UCSD-AML1 (cell line): ENCODE data around the gene CHCHD6.

Experiments
- DNase-seq: peaks from one replicate; lab custom pipeline; 2025; ENCODE audit not compliant: unreplicated experiment; lab: John Stamatoyannopoulos, UW

Gene CHCHD6

DNA sequence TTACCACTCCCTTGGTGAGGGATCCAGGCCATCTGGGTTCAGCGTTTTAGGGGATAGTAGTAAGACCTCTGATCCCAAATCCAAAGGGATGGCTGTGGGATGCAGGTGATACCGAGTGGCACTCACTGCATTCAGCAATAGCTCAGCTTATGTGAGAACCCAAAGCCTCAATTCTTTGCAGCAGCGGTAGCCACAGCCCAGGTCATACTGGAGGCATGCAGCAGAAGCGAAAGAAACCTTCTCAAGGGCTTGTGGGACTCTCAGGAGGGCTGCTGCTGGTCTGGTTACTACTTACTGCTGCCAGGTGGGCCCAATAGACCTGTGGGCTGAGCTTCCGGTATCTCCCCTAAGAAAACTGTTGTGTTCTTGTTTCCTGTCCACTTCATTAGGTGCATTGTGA lies 38.0 kb downstream of the CHCHD6 start:
- DNase-seq = no peak

DNA sequence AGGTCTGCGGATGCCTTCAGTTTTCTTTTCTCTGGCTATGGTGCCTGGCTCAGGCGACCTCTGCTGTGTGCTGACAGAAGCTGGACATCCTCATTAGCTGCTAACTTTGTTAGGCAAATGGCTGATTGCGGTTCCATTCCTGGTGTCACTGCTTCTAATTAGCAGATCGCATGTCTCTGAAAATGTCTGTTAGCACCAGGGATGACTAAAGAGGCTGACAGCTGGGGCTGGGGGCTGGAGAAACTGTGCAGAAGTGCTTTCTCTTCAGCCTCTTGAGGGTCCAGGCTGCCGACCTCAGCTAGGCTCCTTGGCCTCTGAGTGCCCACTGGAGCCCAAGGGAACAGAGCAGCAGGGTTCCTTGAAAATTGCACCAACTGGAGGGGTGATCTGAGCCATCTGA lies 39.3 kb downstream of the CHCHD6 start:
- no peak for DNase-seq

GRCh38 chr3:126743781-126744180 lies 39.7 kb downstream of the CHCHD6 start:
- DNase-seq = no peak

- DNase-seq = no peak
These were observed 41.8 kb downstream of the CHCHD6 start for GRCh38 chr3:126745760-126746394.

DNA sequence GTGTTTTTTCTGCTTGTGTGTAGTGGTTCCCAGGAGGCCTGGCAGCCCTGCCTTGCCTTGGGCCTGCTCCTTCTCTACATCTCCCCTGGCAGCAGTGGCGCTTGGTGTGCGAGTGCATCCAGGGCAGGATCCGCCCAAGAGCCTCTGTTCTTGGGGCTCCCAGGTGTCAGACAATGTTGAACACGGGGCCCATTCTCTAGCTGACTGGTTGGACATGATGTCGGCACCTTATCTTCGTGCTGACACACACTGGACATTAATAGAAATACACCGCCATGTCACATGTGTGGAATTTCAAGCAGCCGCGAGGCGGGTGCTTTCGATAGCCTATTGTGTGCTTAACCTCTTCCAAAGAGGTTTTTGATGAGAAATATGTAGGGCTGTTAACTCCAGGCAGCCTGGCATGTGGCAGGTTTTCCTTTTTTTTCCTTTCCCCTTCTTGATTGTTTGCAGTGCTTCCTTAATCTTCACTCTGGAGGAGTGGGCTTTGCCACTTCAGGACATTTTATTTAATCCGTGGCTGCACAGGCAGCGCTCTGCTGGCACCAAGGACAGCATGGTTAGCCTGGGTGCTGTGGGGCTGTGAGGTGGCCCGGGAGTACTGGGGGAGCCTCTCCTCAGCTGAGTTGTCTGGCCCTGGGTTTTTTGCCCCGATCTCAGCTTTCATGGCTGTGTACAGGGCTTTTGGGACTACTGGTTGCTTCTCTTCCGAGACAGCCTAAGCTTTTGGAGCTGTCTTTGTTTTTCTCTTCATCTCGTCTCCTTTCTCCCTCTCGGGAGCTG lies 42.5 kb downstream of the CHCHD6 start:
- no peak for DNase-seq

GRCh38 chr3:126747768-126748167 lies 43.7 kb downstream of the CHCHD6 start:
- DNase-seq = no peak

- no peak for DNase-seq
These were observed 44.9 kb downstream of the CHCHD6 start for GRCh38 chr3:126748701-126749546.

GRCh38 chr3:126749547-126749875 lies 45.5 kb downstream of the CHCHD6 start:
- no peak for DNase-seq

GRCh38 chr3:126749931-126750755 lies 46.1 kb downstream of the CHCHD6 start:
- DNase-seq = no peak

GRCh38 chr3:126750756-126751121 lies 46.7 kb downstream of the CHCHD6 start:
- no peak for DNase-seq

GRCh38 chr3:126751611-126752302 lies 47.7 kb downstream of the CHCHD6 start:
- no peak for DNase-seq

- DNase-seq = peak; percentile 70
These were observed 48.5 kb downstream of the CHCHD6 start for GRCh38 chr3:126752303-126753190.

DNA sequence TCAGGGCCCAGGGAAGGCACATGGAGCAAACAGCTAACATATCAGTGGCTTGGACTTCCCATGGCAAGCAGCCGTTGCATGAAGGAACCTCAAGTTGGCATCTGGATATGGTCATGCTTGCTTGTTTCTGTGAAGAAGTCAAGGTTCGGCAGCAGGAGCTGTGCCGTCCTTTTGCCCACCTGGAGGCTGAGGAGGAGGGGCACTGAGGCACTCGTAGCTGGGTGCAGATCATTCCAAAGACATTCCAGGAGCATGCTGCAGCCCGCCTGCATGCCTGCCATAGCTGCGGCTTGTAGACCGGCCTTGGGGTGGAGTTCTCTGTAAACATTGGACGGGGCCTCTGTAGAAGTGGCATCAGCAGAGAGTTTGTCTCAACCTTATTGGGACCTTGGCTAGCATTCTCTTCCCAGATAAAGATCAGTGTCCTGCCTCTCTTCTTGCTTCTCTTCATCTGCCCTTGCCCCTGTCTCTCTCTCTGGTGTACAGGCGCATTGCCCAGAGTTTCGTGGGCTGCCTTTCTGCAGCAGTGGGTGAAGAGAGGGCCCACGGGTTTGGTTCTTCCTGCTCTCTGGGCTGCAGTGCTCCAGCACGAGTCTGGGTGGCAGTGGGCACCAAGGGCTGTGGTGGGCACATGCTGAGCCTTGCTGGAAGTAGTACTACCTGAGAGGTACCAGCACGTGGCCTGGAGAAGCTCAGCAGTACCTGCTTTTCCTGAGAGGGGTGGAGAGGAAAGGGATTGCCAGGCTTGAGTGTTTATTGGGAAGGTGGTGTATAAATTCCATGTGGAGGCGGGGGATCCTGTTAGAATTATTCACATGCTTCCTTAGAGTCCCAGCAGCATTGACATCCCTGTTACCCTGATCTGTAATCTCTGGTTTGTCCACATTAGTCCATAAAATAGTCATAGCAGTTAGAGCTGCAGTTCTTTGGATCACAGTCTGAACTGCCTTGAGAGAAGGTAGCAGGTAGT lies 49.4 kb downstream of the CHCHD6 start:
- DNase-seq = no peak

GRCh38 chr3:126755866-126756265 lies 51.8 kb downstream of the CHCHD6 start:
- no peak for DNase-seq

GRCh38 chr3:126758026-126758425 lies 54.0 kb downstream of the CHCHD6 start:
- no peak for DNase-seq

DNA sequence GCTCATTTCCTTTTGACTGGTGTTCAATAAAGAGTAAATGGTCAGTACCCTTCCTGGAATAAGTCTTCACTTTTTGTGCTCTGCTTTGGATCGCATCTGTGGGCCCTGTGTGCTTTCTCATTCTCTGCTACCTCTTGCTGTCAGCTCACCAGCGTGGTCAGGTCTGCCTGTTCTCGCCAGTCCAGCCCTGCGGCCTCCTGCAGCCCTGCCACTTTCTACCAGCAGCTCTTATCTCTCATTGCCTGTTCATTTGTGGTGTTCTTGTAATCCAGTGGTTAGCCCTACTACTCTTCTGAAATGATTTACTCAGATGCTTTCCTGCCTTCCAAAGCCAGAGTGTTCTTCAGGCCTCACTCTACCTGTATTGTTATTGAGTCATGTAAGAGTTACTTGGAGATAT lies 54.8 kb downstream of the CHCHD6 start:
- no peak for DNase-seq

- no peak for DNase-seq
These were observed 56.5 kb downstream of the CHCHD6 start for GRCh38 chr3:126760541-126760940.

GRCh38 chr3:126763035-126763434 lies 59.0 kb downstream of the CHCHD6 start:
- DNase-seq = no peak
